ENCODE data around the gene APOL1. TPM values are rescaled to one million over a fixed set of nuclear protein-coding genes. Genes with fewer than 3 reads are reported as not detected.
A peak's percentile ranks its signal among the peaks of the same experiment; 100 is the strongest.

The APOL1 gene
- total RNA-seq, 6 experiments from 2014 or later, result 85.1 to 299 (median 119) TPM

DNA sequence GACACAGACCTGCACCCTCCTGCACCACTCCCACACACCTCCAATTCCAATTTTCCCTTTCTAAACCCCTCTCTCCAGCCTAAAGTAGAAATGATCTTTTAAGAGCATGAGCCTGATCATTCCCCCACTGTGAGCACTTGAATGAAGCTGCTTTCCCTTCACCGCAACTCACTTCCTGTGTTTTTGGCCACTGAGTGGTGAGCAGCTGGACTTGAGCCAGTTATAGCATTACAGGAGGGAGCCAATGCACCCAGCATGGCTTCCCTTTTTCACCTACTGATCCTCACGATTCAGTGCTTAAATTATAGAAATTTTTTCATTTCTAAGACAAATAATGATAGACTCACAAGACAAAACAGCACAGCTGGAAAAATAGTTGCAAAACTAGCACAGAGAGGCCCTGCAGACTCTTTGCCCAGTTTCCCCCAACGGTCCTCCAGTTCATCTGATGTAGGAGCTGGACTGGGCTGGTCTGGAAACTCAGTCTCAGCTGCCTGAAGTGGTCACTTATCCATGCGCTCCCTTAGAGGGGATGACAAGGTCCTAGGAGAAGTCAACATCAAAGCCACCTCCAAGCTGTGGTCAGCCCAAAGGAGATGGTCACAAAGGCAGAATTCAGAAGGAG is 41.6 kb upstream of the APOL1 start:
- no peak overlapping the region for H3K4me3 ChIP-seq
- no peaks in the 10 kb centered on the region for H3K27me3 ChIP-seq
- intact Hi-C loops (cut with DNase I), result no loop called here
- TF ChIP-seq POLR2A (IDR thresholded peaks at IDR 0.05), result no peak
- TF ChIP-seq, protein P1, sequence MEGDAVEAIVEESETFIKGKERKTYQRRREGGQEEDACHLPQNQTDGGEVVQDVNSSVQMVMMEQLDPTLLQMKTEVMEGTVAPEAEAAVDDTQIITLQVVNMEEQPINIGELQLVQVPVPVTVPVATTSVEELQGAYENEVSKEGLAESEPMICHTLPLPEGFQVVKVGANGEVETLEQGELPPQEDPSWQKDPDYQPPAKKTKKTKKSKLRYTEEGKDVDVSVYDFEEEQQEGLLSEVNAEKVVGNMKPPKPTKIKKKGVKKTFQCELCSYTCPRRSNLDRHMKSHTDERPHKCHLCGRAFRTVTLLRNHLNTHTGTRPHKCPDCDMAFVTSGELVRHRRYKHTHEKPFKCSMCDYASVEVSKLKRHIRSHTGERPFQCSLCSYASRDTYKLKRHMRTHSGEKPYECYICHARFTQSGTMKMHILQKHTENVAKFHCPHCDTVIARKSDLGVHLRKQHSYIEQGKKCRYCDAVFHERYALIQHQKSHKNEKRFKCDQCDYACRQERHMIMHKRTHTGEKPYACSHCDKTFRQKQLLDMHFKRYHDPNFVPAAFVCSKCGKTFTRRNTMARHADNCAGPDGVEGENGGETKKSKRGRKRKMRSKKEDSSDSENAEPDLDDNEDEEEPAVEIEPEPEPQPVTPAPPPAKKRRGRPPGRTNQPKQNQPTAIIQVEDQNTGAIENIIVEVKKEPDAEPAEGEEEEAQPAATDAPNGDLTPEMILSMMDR (IDR thresholded peaks at IDR 0.05), result no peak
- DNase-seq (no peak), ATAC-seq (peak; percentile 42 to 62 (median 55))
- H3K36me3 ChIP-seq, result no peaks in the 10 kb centered on the region
- peaks cover 0 to 17% (median 2%) of the 10 kb centered on the region in 4 donors for H3K4me1 ChIP-seq
- 40% methylated on average over 3 of the region's 4 CpGs for WGBS (ENCODE audit: insufficient coverage, low coverage, low lambda C conversion rate, missing lambda C conversion rate)
- H3K27ac ChIP-seq, result no peak overlapping the region
- no peaks in the 10 kb centered on the region for H3K9me3 ChIP-seq

DNA sequence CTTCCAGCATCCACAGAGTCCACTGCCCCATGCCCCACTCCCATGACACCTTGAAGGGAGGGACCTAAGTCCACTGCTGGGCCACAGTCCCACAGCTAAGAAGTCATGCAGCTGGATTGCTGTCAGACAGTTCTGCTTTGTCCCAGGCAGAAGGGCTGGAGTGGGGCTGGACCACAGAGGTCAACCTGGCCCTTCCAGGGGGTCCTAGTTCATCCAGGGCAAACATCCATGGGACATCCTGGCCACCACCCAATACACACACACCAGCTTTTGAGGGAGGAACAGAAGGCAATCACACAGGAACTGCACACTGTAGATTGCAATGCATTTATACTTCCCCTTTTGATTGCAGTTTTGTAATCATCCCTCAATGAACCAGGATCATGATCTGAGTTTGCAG is 40.0 kb upstream of the APOL1 start:
- ATAC-seq (peak; percentile 39 to 65 (median 48)), DNase-seq (no peak)
- Histone ChIP-seq H3K36me3 (no peaks in the 10 kb centered on the region), H3K27me3 (no peaks in the 10 kb centered on the region), H3K27ac (no peak overlapping the region), H3K4me3 (no peak overlapping the region), H3K9me3 (no peaks in the 10 kb centered on the region), H3K4me1 (peaks cover 0 to 17% (median 2%) of the 10 kb centered on the region in 4 donors)
- intact Hi-C loops (cut with DNase I), result no loop called here
- no peak for TF ChIP-seq POLR2A (IDR thresholded peaks at IDR 0.05)
- TF ChIP-seq, protein P1 (IDR thresholded peaks at IDR 0.05), result no peak

GRCh38 chr22:36213586-36213985 is 39.3 kb upstream of the APOL1 start:
- Histone ChIP-seq H3K27ac (no peak overlapping the region), H3K4me1 (peaks cover 0 to 13% (median 2%) of the 10 kb centered on the region in 4 donors), H3K27me3 (no peaks in the 10 kb centered on the region), H3K36me3 (no peaks in the 10 kb centered on the region), H3K4me3 (no peak overlapping the region), H3K9me3 (no peaks in the 10 kb centered on the region)
- DNase-seq (no peak), ATAC-seq (no peak)
- TF ChIP-seq, protein P1 (IDR thresholded peaks at IDR 0.05), result no peak
- TF ChIP-seq POLR2A (IDR thresholded peaks at IDR 0.05), result no peak
- WGBS (ENCODE audit: insufficient coverage, low coverage, low lambda C conversion rate, missing lambda C conversion rate), result 75% methylated on average over 4 of the region's 4 CpGs
- intact Hi-C loops (cut with DNase I), result no loop called here

- no peak for TF ChIP-seq POLR2A (IDR thresholded peaks at IDR 0.05)
- TF ChIP-seq, protein P1 (IDR thresholded peaks at IDR 0.05), result no peak
- H3K4me1 ChIP-seq, result peaks cover 0 to 13% (median 0%) of the 10 kb centered on the region in 4 donors
- H3K27me3 ChIP-seq, result no peaks in the 10 kb centered on the region
- no peak for ATAC-seq
- H3K36me3 ChIP-seq, result no peaks in the 10 kb centered on the region
- no peak for DNase-seq
- 67% methylated on average over 2 of the region's 2 CpGs for WGBS (ENCODE audit: insufficient coverage, low coverage, low lambda C conversion rate, missing lambda C conversion rate)
- H3K9me3 ChIP-seq, result no peaks in the 10 kb centered on the region
- intact Hi-C loops (cut with DNase I), result no loop called here
- H3K4me3 ChIP-seq, result no peak overlapping the region
- no peak overlapping the region for H3K27ac ChIP-seq
These were observed 37.0 kb upstream of the APOL1 start for GRCh38 chr22:36215981-36216380.

Data from right lobe of liver (tissue), 6 donors.